22Rv1 (cell line): Measurements from ENCODE around the gene IGLON5.

Source experiments
- H3K27ac ChIP-seq: fragments of 450-650 bp; 2 replicates; pipeline ENCODE4 v1.5.1; 2017
- CTCF ChIP-seq: fragments of 450-650 bp; IDR thresholded peaks from 2 replicates; pipeline ENCODE4 v1.5.1; 2017; ENCODE audit warnings: mild to moderate bottlenecking
- ZFX ChIP-seq: fragments of 450-650 bp; IDR thresholded peaks from 2 replicates; pipeline ENCODE4 v1.6.1; 2017; ENCODE audit warnings: antibody characterized with exemption, borderline replicate concordance

IGLON5 gene

GRCh38 chr19:51295382-51296126, 15.9 kb upstream of the IGLON5 start:
- TF ChIP-seq CTCF (no peak), ZFX (no peak)
- no peak overlapping the region for H3K27ac ChIP-seq

- H3K27ac ChIP-seq: no peak overlapping the region
- no peak for TF ChIP-seq CTCF
These were observed 14.9 kb upstream of the IGLON5 start for GRCh38 chr19:51296336-51297093.

GRCh38 chr19:51297406-51297805, 14.0 kb upstream of the IGLON5 start:
- no peak overlapping the region for H3K27ac ChIP-seq
- TF ChIP-seq ZFX: no peak
- TF ChIP-seq CTCF: no peak

GRCh38 chr19:51301266-51301665, 10.2 kb upstream of the IGLON5 start:
- TF ChIP-seq ZFX: no peak
- no peak for TF ChIP-seq CTCF
- no peak overlapping the region for H3K27ac ChIP-seq

GRCh38 chr19:51305479-51305878, 6.0 kb upstream of the IGLON5 start:
- TF ChIP-seq ZFX (no peak), CTCF (no peak)
- H3K27ac ChIP-seq: no peak overlapping the region

- TF ChIP-seq ZFX (no peak), CTCF (no peak)
- H3K27ac ChIP-seq: no peak overlapping the region
These were observed 5.2 kb downstream of the IGLON5 start for GRCh38 chr19:51316688-51317087.

GRCh38 chr19:51317376-51317775, 5.9 kb downstream of the IGLON5 start:
- no peak overlapping the region for H3K27ac ChIP-seq
- no peak for TF ChIP-seq ZFX
- TF ChIP-seq CTCF: no peak
